GM12878 (cell line): Measurements from ENCODE around the gene RNF126. TPM values are rescaled to one million over a fixed set of nuclear protein-coding genes. Genes with fewer than 3 reads are reported as not detected.

Experiments used
- ATAC-seq: fragments of 200-7000 bp; cut with Tn5 transposase; 3 replicates; pipeline ENCODE4 v1.9.1; 2020; ENCODE audit warnings: mild to moderate bottlenecking, moderate library complexity
- BruUV-seq: library from RNA; stranded (reverse); fragments of 400-500 nt; replicated peaks from 2 replicates; lab custom pipeline; 2021; lab: Mats Ljungman, UMichigan
- CTCF ChIA-PET: fragments of 300-600 bp; sonication (Branson Sonifier 250); formaldehyde crosslinking; extraction: SDS; loops from one replicate; lab custom pipeline; 2021; ENCODE audit warnings: inconsistent platforms; lab: Yijun Ruan, JAX
- POLR2A ChIA-PET: fragments of 350-600 bp; formaldehyde crosslinking; extraction: SDS; loops from one replicate; lab custom pipeline; 2021; ENCODE audit warnings: inconsistent platforms; lab: Charles Lee
- RAD21 ChIA-PET: fragments of 300-600 bp; sonication (Branson Sonifier 250); formaldehyde crosslinking; loops from one replicate; lab custom pipeline; 2023; ENCODE audit warnings: antibody characterized with exemption; ENCODE audit not compliant: unreplicated experiment; lab: Charles Lee
- SMC1A ChIA-PET: fragments of 300-600 bp; sonication (Branson Sonifier 250); formaldehyde crosslinking; loops from one replicate; lab custom pipeline; 2023; ENCODE audit not compliant: unreplicated experiment, uncharacterized antibody; lab: Charles Lee
- DNase-seq: peaks from one replicate; pipeline ENCODE4 v3.0.0-alpha.2; 2011; ENCODE audit warnings: low read depth, low spot score
- FAIRE-seq: peaks from 3 replicates; lab custom pipeline; 2011; peaks lifted over from hg19 to GRCh38; lab: Jason Lieb, UNC
- H2AFZ ChIP-seq: 2 replicates; pipeline ENCODE4 v1.6.0; 2011; ENCODE audit warnings: low read depth, low read length, control low read depth; ENCODE audit not compliant: control insufficient read depth
- H3K27ac ChIP-seq: 2 replicates; pipeline ENCODE4 v1.5.1; 2011; ENCODE audit warnings: control low read depth; ENCODE audit not compliant: control insufficient read depth, insufficient read depth
- H3K27me3 ChIP-seq, 2 experiments: replicated peaks in 1 of 2; 2 replicates each; pipeline versions ENCODE4 v1.6.0 to v1.6.1; 2011; ENCODE audit warnings: low read length in 1 of 2; ENCODE audit not compliant: control insufficient read depth in 2 of 2, insufficient read depth in 2 of 2
- H3K36me3 ChIP-seq, 2 experiments: 2 replicates each; pipeline ENCODE4 v1.5.1; 2011; ENCODE audit warnings: low read length in 1 of 2; ENCODE audit not compliant: control insufficient read depth in 2 of 2, insufficient read depth in 2 of 2
- H3K4me1 ChIP-seq: 2 replicates; pipeline ENCODE4 v1.6.1; 2011; ENCODE audit warnings: mild to moderate bottlenecking, low read length, moderate library complexity, mixed read lengths; ENCODE audit not compliant: control insufficient read depth, insufficient read depth
- H3K4me2 ChIP-seq: 2 replicates; pipeline ENCODE4 v1.6.0; 2011; ENCODE audit warnings: control low read depth; ENCODE audit not compliant: control insufficient read depth, insufficient read depth
- H3K4me3 ChIP-seq: fragments of 200-600 bp; sonication (generic); 2 replicates; pipeline ENCODE4 v1.5.1; 2016
- H3K79me2 ChIP-seq: 2 replicates; pipeline ENCODE4 v1.6.0; 2011; ENCODE audit warnings: low read length; ENCODE audit not compliant: control insufficient read depth, insufficient read depth
- H3K9ac ChIP-seq: 2 replicates; pipeline ENCODE4 v1.8.0; 2011; ENCODE audit warnings: low read length, control low read depth, mixed read lengths; ENCODE audit not compliant: control insufficient read depth, insufficient read depth
- H3K9me3 ChIP-seq: replicated peaks from 3 replicates; pipeline ENCODE4 v1.5.1; 2011; ENCODE audit warnings: mild to moderate bottlenecking, low read length; ENCODE audit not compliant: control insufficient read depth, insufficient read depth
- H4K20me1 ChIP-seq: 2 replicates; pipeline ENCODE4 v1.6.0; 2011; ENCODE audit not compliant: control insufficient read depth, insufficient read depth
- CBX5 ChIP-seq: sonication (generic); IDR thresholded peaks from 2 replicates; pipeline ENCODE4 v1.6.1; 2016; ENCODE audit warnings: low read depth, moderate library complexity, mild to moderate bottlenecking, inconsistent platforms
- ELK1 ChIP-seq: IDR thresholded peaks from 2 replicates; pipeline ENCODE4 v1.6.1; 2012; ENCODE audit warnings: low read depth, low read length, improper control_type of control experiment
- FOXM1 ChIP-seq: IDR thresholded peaks from 2 replicates; pipeline ENCODE4 v1.6.1; 2012; ENCODE audit warnings: low read depth, mild to moderate bottlenecking, inconsistent platforms, low read length, moderate library complexity
- HCFC1 ChIP-seq: fragments of 150-350 bp; IDR thresholded peaks from 2 replicates; pipeline ENCODE4 v1.6.1; 2014; ENCODE audit warnings: low read length
- NBN ChIP-seq: fragments of 450-650 bp; IDR thresholded peaks from 2 replicates; pipeline ENCODE4 v1.6.1; 2016
- SUZ12 ChIP-seq: fragments of 200-600 bp; sonication (generic); IDR thresholded peaks from one replicate; pipeline ENCODE4 v1.6.1; 2018; ENCODE audit warnings: antibody characterized with exemption, mild to moderate bottlenecking; ENCODE audit not compliant: unreplicated experiment
- WGBS: methylation state at CpG from one replicate; pipeline ENCODE4 v1.1.6; 2016; ENCODE audit warnings: low lambda C conversion rate; ENCODE audit not compliant: insufficient replicate concordance, insufficient coverage; ENCODE audit errors: missing lambda C conversion rate; 5-methylcytosine and 5-hydroxymethylcytosine counted together
- in situ Hi-C: fragments of 300-500 bp; cut with MboI; formaldehyde crosslinking; loops from 9 replicates; pipeline ENCODE4 v1.14.3; 2018; ENCODE audit warnings: mixed read lengths
- intact Hi-C: fragments of 100-400 bp; cut with micrococcal nuclease; formaldehyde crosslinking; loops from one replicate; pipeline ENCODE4 v1.14.2; 2022; ENCODE audit not compliant: unreplicated experiment
- polyA plus RNA-seq, 11 experiments: library from polyadenylated mRNA; depleted of rRNA in 4 of 11; unstranded in 6 of 11; stranded (reverse) in 5 of 11; fragments of >200 nt; fragmentation: Nextera tagmentation in 4 of 11; fragmentation: Illumina TruSeq in 1 of 11; extraction: Ambion mirVana in 4 of 11; extraction: Trizol in 1 of 11; gene quantifications; 1 replicate in 1 of 11; 2 replicates in 10 of 11; pipeline versions ENCODE4 v1.2.1 to v1.2.3, GENCODE V29; 2011 to 2016; ENCODE audit warnings: inconsistent platforms in 2 of 11, missing spikeins in 2 of 11, low read depth in 1 of 11
- total RNA-seq, 4 experiments: library from RNA; depleted of rRNA in 3 of 4; stranded (reverse); fragments of >200 nt in 3 of 4; fragmentation: Illumina TruSeq in 1 of 4; extraction: Trizol in 1 of 4; gene quantifications; 2 replicates each; pipeline versions ENCODE4 v1.2.1 to v1.2.3, GENCODE V29; 2013 to 2021

The RNF126 gene
- total and polyA plus RNA-seq, 10 of the 15 experiments (the other 5 are each of a cell fraction or from before 2014, with no cell fraction given): 0.45 to 100 (median 50.6) TPM

- Histone ChIP-seq H3K27me3 (no peaks in the 10 kb centered on the region), H3K27ac (no peak overlapping the region), H3K36me3 (no peaks in the 10 kb centered on the region), H3K79me2 (peaks cover 3% of the 10 kb centered on the region; the same call in 1 of the 2 replicates), H2AFZ (no peak overlapping the region)
- SMC1A ChIA-PET: no interaction called here
- no peak for FAIRE-seq
- RAD21 ChIA-PET: no interaction called here
- POLR2A ChIA-PET: no interaction called here
- CTCF ChIA-PET: no interaction called here
- no peak for ATAC-seq
- TF ChIP-seq NBN (no peak), HCFC1 (no peak), ELK1 (no peak), FOXM1 (no peak), CBX5 (no peak), SUZ12 (no peak)
- TF ChIP-seq, all 136 proteins: peak for 0
- no peaks in the 10 kb centered on the region for H4K20me1 ChIP-seq
- BruUV-seq: no TSS peak
- H3K4me3 ChIP-seq: no peak overlapping the region; the same call in 1 of the 2 replicates
- peak overlapping the region; percentile 93 for H3K4me2 ChIP-seq
- H3K9me3 ChIP-seq: no peaks in the 10 kb centered on the region
- no peak for DNase-seq
- 60% methylated on average over 16 of the region's 17 CpGs for WGBS
- no peak overlapping the region for H3K9ac ChIP-seq
- intact Hi-C loops: no loop called here
- in situ Hi-C loops: no loop called here
- peaks cover 30% of the 10 kb centered on the region for H3K4me1 ChIP-seq
These were observed 24.1 kb downstream of the RNF126 start for GRCh38 chr19:638906-639252.
